NB4 (cell line): ENCODE measurements around the gene CTIF.

Source experiments
- MYC ChIP-seq: IDR thresholded peaks from 2 replicates; pipeline ENCODE4 v1.6.1; 2011; ENCODE audit warnings: low read depth, low read length
- POLR2A ChIP-seq: IDR thresholded peaks from 2 replicates; pipeline ENCODE4 v1.6.1; 2011; ENCODE audit warnings: mild to moderate bottlenecking; ENCODE audit not compliant: insufficient read length; ENCODE audit errors: extremely low read depth
- TF ChIP-seq, protein P1 (sequence below): IDR thresholded peaks from one replicate; pipeline ENCODE4 v1.5.1; 2012; ENCODE audit warnings: low read depth, low read length

GRCh38 chr18:48709371-48710062, 170.7 kb downstream of the CTIF start:
- TF ChIP-seq, protein P1, sequence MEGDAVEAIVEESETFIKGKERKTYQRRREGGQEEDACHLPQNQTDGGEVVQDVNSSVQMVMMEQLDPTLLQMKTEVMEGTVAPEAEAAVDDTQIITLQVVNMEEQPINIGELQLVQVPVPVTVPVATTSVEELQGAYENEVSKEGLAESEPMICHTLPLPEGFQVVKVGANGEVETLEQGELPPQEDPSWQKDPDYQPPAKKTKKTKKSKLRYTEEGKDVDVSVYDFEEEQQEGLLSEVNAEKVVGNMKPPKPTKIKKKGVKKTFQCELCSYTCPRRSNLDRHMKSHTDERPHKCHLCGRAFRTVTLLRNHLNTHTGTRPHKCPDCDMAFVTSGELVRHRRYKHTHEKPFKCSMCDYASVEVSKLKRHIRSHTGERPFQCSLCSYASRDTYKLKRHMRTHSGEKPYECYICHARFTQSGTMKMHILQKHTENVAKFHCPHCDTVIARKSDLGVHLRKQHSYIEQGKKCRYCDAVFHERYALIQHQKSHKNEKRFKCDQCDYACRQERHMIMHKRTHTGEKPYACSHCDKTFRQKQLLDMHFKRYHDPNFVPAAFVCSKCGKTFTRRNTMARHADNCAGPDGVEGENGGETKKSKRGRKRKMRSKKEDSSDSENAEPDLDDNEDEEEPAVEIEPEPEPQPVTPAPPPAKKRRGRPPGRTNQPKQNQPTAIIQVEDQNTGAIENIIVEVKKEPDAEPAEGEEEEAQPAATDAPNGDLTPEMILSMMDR = no peak
- TF ChIP-seq POLR2A (no peak), MYC (no peak)
